ENCODE results near the gene GDPGP1. TPM values are rescaled to one million over a fixed set of nuclear protein-coding genes. Genes with fewer than 3 reads are reported as not detected.
A peak's percentile ranks its signal among the peaks of the same experiment; 100 is the strongest.

Gene GDPGP1
- polyA plus RNA-seq, 3 donors: 3.5 to 5.3 (median 4.5) TPM

- DNase-seq (ENCODE audit: extremely low read depth in 1 of 11, low read depth in 9 of 11, low spot score in 4 of 11): peak in 3 of 11 donors; percentile 62 to 74 (median 72)
Measured at GRCh38 chr15:90201130-90201943, 32.7 kb upstream of the GDPGP1 start, which contains the start of gene SEMA4B. Gene SEMA4B (plus strand): TSS chr15:90201330. CDS start chr15:90201579, 249 bp downstream.

GRCh38 chr15:90201944-90202375 is 32.0 kb upstream of the GDPGP1 start:
- no peak for DNase-seq (ENCODE audit: extremely low read depth in 1 of 11, low read depth in 9 of 11, low spot score in 4 of 11)

GRCh38 chr15:90202929-90203328 is 31.1 kb upstream of the GDPGP1 start:
- no peak for DNase-seq (ENCODE audit: extremely low read depth in 1 of 11, low read depth in 9 of 11, low spot score in 4 of 11)

DNA sequence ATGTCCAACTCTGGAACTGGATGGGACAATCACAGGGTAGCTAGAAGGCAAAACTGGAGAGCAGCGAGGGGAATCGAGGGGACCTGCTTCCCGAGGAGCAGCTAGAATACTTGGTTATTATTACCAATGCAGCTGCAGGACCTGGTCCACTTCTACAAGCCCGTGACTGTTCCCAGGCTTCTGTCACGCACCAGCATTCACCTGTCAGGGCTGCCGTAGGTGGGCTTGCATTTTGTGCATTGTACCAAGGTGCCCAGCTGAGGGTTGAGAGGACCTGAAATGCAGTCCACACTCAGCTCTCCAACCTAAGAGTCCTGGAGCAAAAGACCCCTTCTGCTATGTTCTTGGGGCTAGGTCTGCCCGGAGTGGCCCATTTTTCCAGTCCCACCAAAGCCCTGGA is 30.5 kb upstream of the GDPGP1 start:
- DNase-seq (ENCODE audit: extremely low read depth in 1 of 11, low read depth in 9 of 11, low spot score in 4 of 11): no peak

GRCh38 chr15:90203922-90204321 is 30.1 kb upstream of the GDPGP1 start:
- DNase-seq (ENCODE audit: extremely low read depth in 1 of 11, low read depth in 9 of 11, low spot score in 4 of 11): no peak

GRCh38 chr15:90205050-90205848 is 28.8 kb upstream of the GDPGP1 start:
- DNase-seq (ENCODE audit: extremely low read depth in 1 of 11, low read depth in 9 of 11, low spot score in 4 of 11): no peak

GRCh38 chr15:90205886-90206285 is 28.1 kb upstream of the GDPGP1 start:
- DNase-seq (ENCODE audit: extremely low read depth in 1 of 11, low read depth in 9 of 11, low spot score in 4 of 11): no peak

DNA sequence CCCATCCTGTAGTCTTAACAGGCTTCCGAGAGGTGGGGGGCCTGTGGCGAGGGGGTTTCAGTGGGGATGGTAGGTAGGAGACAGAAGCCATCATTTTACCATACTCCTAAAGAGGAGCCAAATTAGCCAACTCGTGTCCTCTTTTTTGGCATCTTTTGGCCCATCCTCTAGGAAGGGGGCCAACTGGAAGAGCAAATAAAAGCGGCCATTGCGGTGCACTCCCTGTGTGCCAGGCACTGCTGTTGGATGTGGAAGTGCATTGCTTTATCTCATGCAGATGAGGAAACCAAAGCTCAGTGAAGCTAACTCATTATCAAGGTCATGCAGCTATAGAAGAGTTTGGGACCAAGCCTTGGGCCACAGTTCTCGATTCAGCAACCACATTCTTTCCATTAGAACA is 26.8 kb upstream of the GDPGP1 start:
- DNase-seq (ENCODE audit: extremely low read depth in 1 of 11, low read depth in 9 of 11, low spot score in 4 of 11): no peak

DNA sequence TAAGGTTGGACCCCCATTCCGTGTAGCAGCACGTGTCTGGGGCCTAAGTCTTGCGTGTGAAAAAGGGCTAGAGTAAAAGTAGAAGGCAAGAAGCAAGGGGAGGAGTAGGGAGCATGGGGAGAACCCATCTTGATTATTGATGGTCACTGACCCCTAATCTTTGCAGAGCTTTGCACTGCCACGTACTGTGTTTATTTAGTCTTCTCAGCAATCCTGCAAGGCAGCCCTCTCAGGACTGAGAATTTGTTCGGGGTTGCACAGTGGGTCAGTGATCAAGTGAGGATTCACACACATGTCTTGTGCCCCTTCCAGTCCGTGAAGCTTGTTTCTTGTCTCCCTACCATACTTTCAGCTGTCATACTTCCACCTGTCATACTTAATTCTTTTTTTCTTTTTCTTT is 25.7 kb upstream of the GDPGP1 start:
- no peak for DNase-seq (ENCODE audit: extremely low read depth in 1 of 11, low read depth in 9 of 11, low spot score in 4 of 11)

GRCh38 chr15:90209591-90209990 is 24.4 kb upstream of the GDPGP1 start:
- no peak for DNase-seq (ENCODE audit: extremely low read depth in 1 of 11, low read depth in 9 of 11, low spot score in 4 of 11)

DNA sequence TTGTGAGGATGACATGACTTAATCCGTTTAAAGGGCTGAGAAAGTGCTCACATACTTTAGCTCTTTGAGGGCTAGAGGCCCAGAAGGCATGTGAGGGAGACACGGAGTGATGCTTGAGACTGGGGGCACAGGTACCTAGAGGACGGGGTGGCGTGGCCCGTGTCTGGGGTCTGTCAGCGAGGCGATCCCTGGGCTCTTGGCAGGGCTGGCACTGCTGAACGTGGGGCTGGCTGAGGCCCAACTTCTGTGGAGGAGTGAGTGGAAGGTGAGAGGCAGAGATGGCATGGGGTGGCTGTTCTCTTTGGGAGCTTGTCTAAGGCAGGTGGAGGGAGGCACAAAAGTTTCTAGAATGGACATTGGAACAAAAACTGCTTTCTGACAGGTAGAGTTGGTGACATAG is 23.4 kb upstream of the GDPGP1 start:
- no peak for DNase-seq (ENCODE audit: extremely low read depth in 1 of 11, low read depth in 9 of 11, low spot score in 4 of 11)

GRCh38 chr15:90211009-90211408 is 23.0 kb upstream of the GDPGP1 start:
- DNase-seq (ENCODE audit: extremely low read depth in 1 of 11, low read depth in 9 of 11, low spot score in 4 of 11): no peak

GRCh38 chr15:90211440-90212143 is 22.4 kb upstream of the GDPGP1 start:
- no peak for DNase-seq (ENCODE audit: extremely low read depth in 1 of 11, low read depth in 9 of 11, low spot score in 4 of 11)

DNA sequence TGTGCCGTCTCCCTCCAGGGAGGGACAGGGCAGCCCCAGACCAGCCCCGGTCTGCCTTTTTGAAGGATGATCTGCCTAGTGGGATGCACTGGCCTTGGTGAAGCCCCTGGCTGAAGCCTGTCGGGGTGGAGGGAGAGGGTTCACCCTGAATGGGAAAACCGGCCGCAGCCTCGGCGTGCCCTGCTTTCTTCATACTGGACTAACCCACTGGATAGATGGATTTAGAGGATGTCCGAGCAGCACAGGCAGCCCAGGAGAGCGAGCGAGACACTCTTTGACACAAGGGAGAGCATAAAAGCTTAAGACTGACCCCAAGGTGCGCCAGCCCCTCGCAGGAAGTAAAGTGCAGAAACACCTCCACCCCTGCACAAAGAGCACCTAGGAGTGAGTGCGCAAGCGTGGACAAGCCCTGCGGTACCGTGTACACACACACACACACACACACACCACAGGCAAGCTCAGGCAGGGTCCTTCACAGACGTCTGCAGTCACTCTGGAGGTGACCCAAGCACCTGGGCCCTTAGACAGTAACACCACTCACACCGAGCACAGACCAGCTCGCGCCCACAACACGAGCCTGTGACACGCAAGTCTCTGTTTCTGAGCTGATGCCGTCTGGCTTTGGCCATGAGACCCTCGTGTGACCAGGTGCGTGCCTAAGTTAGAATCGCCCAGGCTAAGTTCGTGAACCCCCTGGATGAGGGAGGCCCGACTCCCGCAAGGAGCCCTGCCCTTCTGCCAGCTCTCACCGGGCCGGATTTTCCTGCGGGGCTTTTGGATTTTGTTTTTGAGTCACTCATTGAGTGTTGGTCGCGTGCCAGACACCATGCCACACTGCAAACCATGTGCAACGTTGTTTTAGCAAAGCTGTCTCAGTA is 21.5 kb upstream of the GDPGP1 start:
- DNase-seq (ENCODE audit: extremely low read depth in 1 of 11, low read depth in 9 of 11, low spot score in 4 of 11): no peak

DNA sequence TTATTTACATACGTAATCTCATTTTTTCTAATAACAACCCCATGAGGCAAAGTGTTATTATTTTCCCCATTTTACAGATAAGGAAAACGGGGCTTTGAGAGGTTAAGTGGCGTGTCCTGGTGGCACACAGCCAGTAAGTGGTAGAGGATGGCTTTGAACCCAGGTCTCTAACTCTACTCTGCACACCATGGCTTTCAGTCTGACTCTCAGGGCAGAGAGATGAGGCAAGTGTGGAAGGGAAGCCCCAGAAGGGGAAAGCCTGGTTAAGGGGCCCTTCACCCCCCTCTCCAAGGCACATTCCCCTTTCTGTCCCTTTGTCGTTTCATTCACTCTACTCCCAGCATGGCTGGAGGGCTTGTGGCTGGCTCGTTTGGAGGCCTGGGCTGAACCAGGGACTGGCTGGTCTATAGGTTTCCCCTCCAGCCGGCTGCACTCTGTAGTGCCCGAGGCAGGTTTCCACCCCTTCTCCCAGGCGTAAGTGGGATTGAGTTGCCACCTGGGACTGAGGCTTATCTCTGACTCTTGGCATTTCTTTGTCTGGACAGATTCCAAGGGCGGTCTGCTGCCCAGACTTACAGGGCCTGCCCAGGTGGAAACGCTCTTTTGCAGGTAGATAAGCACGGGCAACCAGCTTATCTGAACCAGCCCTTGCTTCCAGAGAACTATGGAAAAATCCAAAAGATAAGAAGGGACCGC is 20.7 kb upstream of the GDPGP1 start:
- no peak for DNase-seq (ENCODE audit: extremely low read depth in 1 of 11, low read depth in 9 of 11, low spot score in 4 of 11)

GRCh38 chr15:90213818-90214204 is 20.2 kb upstream of the GDPGP1 start:
- DNase-seq (ENCODE audit: extremely low read depth in 1 of 11, low read depth in 9 of 11, low spot score in 4 of 11): no peak

- DNase-seq (ENCODE audit: extremely low read depth in 1 of 11, low read depth in 9 of 11, low spot score in 4 of 11): no peak
Measured at GRCh38 chr15:90214553-90215196, 19.3 kb upstream of the GDPGP1 start.
